PC-3 (cell line): ENCODE data around the gene PUDP. TPM values are rescaled to one million over a fixed set of nuclear protein-coding genes. Genes with fewer than 3 reads are reported as not detected.

ENCODE experiments used
- ATAC-seq: fragments of 200-7000 bp; cut with Tn5 transposase; 2 replicates; pipeline ENCODE4 v1.9.1; 2020; ENCODE audit warnings: mild to moderate bottlenecking, moderate library complexity
- BruUV-seq: library from RNA; stranded (reverse); fragments of 400-500 nt; replicated peaks from 2 replicates; lab custom pipeline; 2021; lab: Mats Ljungman, UMichigan
- CTCF ChIA-PET: fragments of 300-600 bp; sonication (Branson Sonifier 250); formaldehyde crosslinking; loops from one replicate; lab custom pipeline; 2022; ENCODE audit warnings: antibody characterized with exemption; lab: Charles Lee
- POLR2A ChIA-PET: fragments of 300-600 bp; sonication (Branson Sonifier 250); formaldehyde crosslinking; loops from one replicate; lab custom pipeline; 2022; ENCODE audit warnings: antibody characterized with exemption; ENCODE audit not compliant: unreplicated experiment; lab: Charles Lee
- DNase-seq: peaks from one replicate; pipeline ENCODE4 v3.0.0-alpha.2; 2015
- H2AFZ ChIP-seq: fragments of 300-600 bp; sonication (generic); 2 replicates; pipeline ENCODE4 v1.6.0; 2016; ENCODE audit warnings: antibody characterized with exemption, low read length
- H3F3A ChIP-seq: fragments of 300-600 bp; sonication (generic); one replicate; pipeline ENCODE4 v1.6.0; 2017; ENCODE audit warnings: antibody characterized with exemption, low read length, control low read depth, mild to moderate bottlenecking; ENCODE audit not compliant: unreplicated experiment
- H3K27ac ChIP-seq: fragments of 300-600 bp; sonication (generic); 2 replicates; pipeline ENCODE4 v1.5.1; 2016; ENCODE audit warnings: mild to moderate bottlenecking, low read length
- H3K27me3 ChIP-seq: fragments of 300-600 bp; sonication (generic); 2 replicates; pipeline ENCODE4 v1.6.1; 2016; ENCODE audit warnings: low read length, mixed read lengths
- H3K36me3 ChIP-seq: fragments of 300-600 bp; sonication (generic); 2 replicates; pipeline ENCODE4 v1.6.1; 2016; ENCODE audit warnings: low read depth, mixed run types, low read length, mixed read lengths
- H3K4me1 ChIP-seq: fragments of 300-600 bp; sonication (generic); 2 replicates; pipeline ENCODE4 v1.5.1; 2016; ENCODE audit warnings: low read length; ENCODE audit not compliant: insufficient read depth
- H3K4me2 ChIP-seq: fragments of 300-600 bp; sonication (generic); 2 replicates; pipeline ENCODE4 v1.6.0; 2016; ENCODE audit warnings: low read length
- H3K4me3 ChIP-seq: fragments of 300-600 bp; sonication (generic); 2 replicates; pipeline ENCODE4 v1.5.1; 2016; ENCODE audit warnings: mild to moderate bottlenecking, low read length, mixed read lengths
- H3K79me2 ChIP-seq: fragments of 300-600 bp; sonication (generic); 2 replicates; pipeline ENCODE4 v1.6.1; 2017; ENCODE audit warnings: low read length, mixed read lengths
- H3K9ac ChIP-seq: fragments of 300-600 bp; sonication (generic); 2 replicates; pipeline ENCODE4 v1.6.0; 2016; ENCODE audit warnings: mild to moderate bottlenecking, low read length
- H3K9me2 ChIP-seq: fragments of 300-600 bp; sonication (generic); replicated peaks from 2 replicates; pipeline ENCODE4 v1.6.1; 2016; ENCODE audit warnings: mixed run types, low read length, mixed read lengths
- H3K9me3 ChIP-seq: fragments of 300-600 bp; sonication (generic); 2 replicates; pipeline ENCODE4 v1.6.1; 2016; ENCODE audit warnings: low read length, mixed read lengths
- H4K20me1 ChIP-seq: fragments of 300-600 bp; sonication (generic); 2 replicates; pipeline ENCODE4 v1.6.1; 2016; ENCODE audit warnings: low read length, mixed read lengths
- EZH2 ChIP-seq: fragments of 300-600 bp; sonication (generic); IDR thresholded peaks from one replicate; pipeline ENCODE4 v1.6.1; 2017; ENCODE audit warnings: antibody characterized with exemption, mild to moderate bottlenecking, low read length; ENCODE audit not compliant: unreplicated experiment
- EZH2phosphoT487 ChIP-seq: fragments of 300-600 bp; sonication (generic); IDR thresholded peaks from 2 replicates; pipeline ENCODE4 v1.6.1; 2018; ENCODE audit warnings: mild to moderate bottlenecking, antibody characterized with exemption, low read length, borderline replicate concordance
- intact Hi-C: fragments of 100-400 bp; cut with micrococcal nuclease; formaldehyde crosslinking; loops from 2 replicates; pipeline ENCODE4 v1.9.0; 2023
- total RNA-seq: library from RNA; depleted of rRNA; stranded (reverse); fragments of >200 nt; gene quantifications from 2 replicates; pipeline ENCODE4 v1.2.3, GENCODE V29; 2014
- TF ChIP-seq, protein P1 (sequence below): fragments of 300-600 bp; sonication (generic); conservative IDR thresholded peaks from 2 replicates; pipeline ENCODE4 v1.5.1; 2017; ENCODE audit warnings: antibody characterized with exemption, low read depth, mild to moderate bottlenecking, low read length

The PUDP gene
- total RNA-seq, 1 experiment from 2014 or later = 7.6 TPM

DNA sequence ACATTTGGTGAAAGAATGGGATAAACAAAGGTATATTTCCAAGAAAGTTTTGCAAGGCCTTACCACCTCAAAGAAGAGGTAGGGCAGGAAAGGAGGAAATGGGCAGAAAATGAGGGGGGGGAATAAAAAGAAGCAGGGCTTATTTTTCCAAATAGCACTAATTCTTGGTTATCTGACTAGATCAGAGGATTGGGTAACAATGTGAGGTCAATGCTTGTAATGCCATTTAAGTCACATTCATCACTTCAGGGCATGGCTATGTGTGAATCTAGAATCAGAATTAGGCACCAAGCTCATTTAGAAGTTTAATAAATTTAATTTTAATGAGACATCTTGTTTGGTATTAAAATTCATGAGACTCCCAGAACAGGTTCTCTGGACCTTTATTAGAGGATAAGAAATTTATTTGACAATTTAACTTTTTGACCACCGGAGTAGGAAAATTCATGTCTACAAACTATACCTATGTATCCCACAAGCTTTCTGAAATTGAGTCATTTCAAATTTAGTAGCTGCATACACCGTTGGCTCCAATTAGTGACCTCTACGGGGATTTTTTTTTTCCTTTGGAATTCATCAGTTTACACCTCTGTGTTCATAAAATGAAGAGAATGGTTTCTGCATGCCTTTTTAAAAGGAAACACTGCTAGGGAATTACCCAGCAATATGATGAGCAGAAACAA, 1.8 kb downstream of the PUDP start:
- peaks cover 61% of the 10 kb centered on the region for H3K79me2 ChIP-seq
- no peak overlapping the region for H2AFZ ChIP-seq
- ATAC-seq = no peak
- peak overlapping the region; percentile 54 for H3K9ac ChIP-seq
- DNase-seq = no peak
- no peaks in the 10 kb centered on the region for H3K9me3 ChIP-seq
- no peaks in the 10 kb centered on the region for H3K9me2 ChIP-seq
- intact Hi-C loops = loop anchor here (5.0 kb wide), 1 partner anchor 226 kb away; no protein-coding TSS in a partner anchor
- no peaks in the 10 kb centered on the region; the same call in 1 of the 2 replicates for H3K36me3 ChIP-seq
- peak overlapping the region; percentile 96; the same call in 1 of the 2 replicates for H3K4me3 ChIP-seq
- TF ChIP-seq EZH2phosphoT487 = no peak
- TF ChIP-seq, protein P1, sequence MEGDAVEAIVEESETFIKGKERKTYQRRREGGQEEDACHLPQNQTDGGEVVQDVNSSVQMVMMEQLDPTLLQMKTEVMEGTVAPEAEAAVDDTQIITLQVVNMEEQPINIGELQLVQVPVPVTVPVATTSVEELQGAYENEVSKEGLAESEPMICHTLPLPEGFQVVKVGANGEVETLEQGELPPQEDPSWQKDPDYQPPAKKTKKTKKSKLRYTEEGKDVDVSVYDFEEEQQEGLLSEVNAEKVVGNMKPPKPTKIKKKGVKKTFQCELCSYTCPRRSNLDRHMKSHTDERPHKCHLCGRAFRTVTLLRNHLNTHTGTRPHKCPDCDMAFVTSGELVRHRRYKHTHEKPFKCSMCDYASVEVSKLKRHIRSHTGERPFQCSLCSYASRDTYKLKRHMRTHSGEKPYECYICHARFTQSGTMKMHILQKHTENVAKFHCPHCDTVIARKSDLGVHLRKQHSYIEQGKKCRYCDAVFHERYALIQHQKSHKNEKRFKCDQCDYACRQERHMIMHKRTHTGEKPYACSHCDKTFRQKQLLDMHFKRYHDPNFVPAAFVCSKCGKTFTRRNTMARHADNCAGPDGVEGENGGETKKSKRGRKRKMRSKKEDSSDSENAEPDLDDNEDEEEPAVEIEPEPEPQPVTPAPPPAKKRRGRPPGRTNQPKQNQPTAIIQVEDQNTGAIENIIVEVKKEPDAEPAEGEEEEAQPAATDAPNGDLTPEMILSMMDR = no peak
- TF ChIP-seq EZH2 = no peak
- no peaks in the 10 kb centered on the region for H3F3A ChIP-seq
- BruUV-seq = no TSS peak
- peak overlapping the region; percentile 68 for H3K27ac ChIP-seq
- POLR2A ChIA-PET = no interaction called here
- CTCF ChIA-PET = no interaction called here
- H4K20me1 ChIP-seq = no peaks in the 10 kb centered on the region
- peaks cover 36% of the 10 kb centered on the region for H3K4me1 ChIP-seq
- no peaks in the 10 kb centered on the region for H3K27me3 ChIP-seq
- H3K4me2 ChIP-seq = peak overlapping the region; percentile 82

DNA sequence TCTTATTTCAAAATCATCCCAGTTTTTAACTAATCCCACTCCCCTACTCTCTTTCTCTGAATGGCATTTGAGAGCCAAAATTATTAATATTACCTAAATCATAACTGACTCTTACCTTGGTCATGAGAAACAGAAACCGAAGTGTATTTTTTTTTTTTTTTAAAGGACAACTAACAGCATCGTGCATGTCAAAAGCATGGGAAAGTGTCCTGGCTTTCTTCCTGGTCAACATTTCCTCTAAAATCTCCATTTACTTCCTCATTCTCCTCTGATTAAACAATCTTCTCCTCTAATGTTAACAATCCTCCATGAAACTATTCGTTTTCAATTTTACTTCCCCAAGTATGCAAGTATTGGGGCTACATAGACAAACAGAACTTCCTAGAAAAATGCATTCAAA, 2.5 kb downstream of the PUDP start:
- H3K4me1 ChIP-seq = peaks cover 36% of the 10 kb centered on the region
- peak overlapping the region; percentile 54 for H3K9ac ChIP-seq
- no peaks in the 10 kb centered on the region for H3K9me3 ChIP-seq
- H3K27me3 ChIP-seq = no peaks in the 10 kb centered on the region
- H4K20me1 ChIP-seq = no peaks in the 10 kb centered on the region
- H3K27ac ChIP-seq = peak overlapping the region; percentile 68
- no peaks in the 10 kb centered on the region for H3F3A ChIP-seq
- peak overlapping the region; percentile 30; the same call in 1 of the 2 replicates for H3K4me3 ChIP-seq
- H3K9me2 ChIP-seq = no peaks in the 10 kb centered on the region
- intact Hi-C loops = loop anchor here (2.0 to 5.0 kb wide), 2 partner anchors 13 to 227 kb away; no protein-coding TSS in a partner anchor
- TF ChIP-seq, protein P1 = no peak
- TF ChIP-seq EZH2phosphoT487 (no peak), EZH2 (no peak)
- peak overlapping the region; percentile 82 for H3K4me2 ChIP-seq
- H2AFZ ChIP-seq = no peak overlapping the region
- no peak for ATAC-seq
- H3K79me2 ChIP-seq = peaks cover 68% of the 10 kb centered on the region
- ChIA-PET POLR2A (no interaction called here), CTCF (no interaction called here)
- BruUV-seq = no TSS peak
- DNase-seq = no peak
- no peaks in the 10 kb centered on the region; the same call in 1 of the 2 replicates for H3K36me3 ChIP-seq

DNA sequence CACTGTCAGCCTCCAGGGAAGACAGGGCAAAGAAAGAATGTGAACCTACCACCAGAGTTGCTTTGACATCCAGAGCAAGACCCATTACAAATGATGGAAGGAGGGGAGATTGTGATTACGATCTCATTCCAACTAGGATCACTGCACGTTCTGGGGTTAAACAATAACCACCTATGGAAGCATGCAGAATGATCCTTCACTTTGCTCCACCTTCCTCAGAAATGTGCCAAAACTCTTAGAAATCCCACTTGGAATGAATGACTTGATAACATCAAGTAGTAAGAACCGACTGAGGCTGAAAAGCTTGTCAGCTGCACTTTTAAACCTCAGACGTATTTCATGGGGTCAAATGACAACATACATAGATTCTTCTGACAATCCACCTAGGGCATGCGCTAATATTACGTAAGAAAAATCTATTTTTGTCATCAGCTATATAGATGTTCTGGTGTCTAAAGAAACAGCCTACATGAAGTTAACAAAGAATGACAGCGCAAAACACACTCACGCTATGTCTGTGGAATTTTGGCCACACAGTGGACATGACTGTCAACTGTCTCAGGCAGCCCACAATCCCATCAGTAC, 3.9 kb downstream of the PUDP start:
- Histone ChIP-seq H4K20me1 (no peaks in the 10 kb centered on the region), H3K4me2 (peak overlapping the region; percentile 42), H3K9me2 (no peaks in the 10 kb centered on the region), H2AFZ (no peak overlapping the region), H3K4me3 (no peak overlapping the region), H3K79me2 (peaks cover 83% of the 10 kb centered on the region), H3K9ac (no peak overlapping the region), H3F3A (no peaks in the 10 kb centered on the region), H3K9me3 (no peaks in the 10 kb centered on the region), H3K36me3 (no peaks in the 10 kb centered on the region; the same call in 1 of the 2 replicates), H3K27ac (peak overlapping the region; percentile 80), H3K27me3 (no peaks in the 10 kb centered on the region), H3K4me1 (peaks cover 43% of the 10 kb centered on the region)
- ChIA-PET CTCF (no interaction called here), POLR2A (interaction anchor here (0.6 kb wide), 1 partner anchor 24 kb away, joined by 5 read pairs; no protein-coding TSS in a partner anchor)
- DNase-seq (no peak), ATAC-seq (no peak)
- intact Hi-C loops = loop anchor here (2.0 kb wide), 1 partner anchor 15 kb away; no protein-coding TSS in a partner anchor
- BruUV-seq = no TSS peak
- TF ChIP-seq EZH2phosphoT487 = no peak
- TF ChIP-seq, protein P1 = no peak
- TF ChIP-seq EZH2 = no peak
